ENCODE measurements around the gene BACH2. TPM values are rescaled to one million over a fixed set of nuclear protein-coding genes. Genes with fewer than 3 reads are reported as not detected.

The BACH2 gene
- polyA plus RNA-seq, 1 of the 3 experiments (the other 2 are of a cell fraction): 0.46 TPM

- CTCF ChIA-PET: interaction anchor here (1.2 kb wide), 1 partner anchor 259 kb away, joined by 3 read pairs; no protein-coding TSS in a partner anchor
- TF ChIP-seq TAF1 (IDR thresholded peaks at IDR 0.05; ENCODE audit: borderline replicate concordance, low read depth, low read length) (no peak), NFIC (IDR thresholded peaks at IDR 0.05; ENCODE audit: borderline replicate concordance) (no peak), JUND (IDR thresholded peaks at IDR 0.05) (no peak), YY1 (IDR thresholded peaks at IDR 0.05; ENCODE audit: low read depth) (no peak), NRF1 (IDR thresholded peaks at IDR 0.05; ENCODE audit: low read depth, low read length) (no peak), POLR2AphosphoS5 (IDR thresholded peaks at IDR 0.05; ENCODE audit: low read depth, low read length) (no peak), RFX5 (IDR thresholded peaks at IDR 0.05; ENCODE audit: low read length) (no peak), RCOR1 (IDR thresholded peaks at IDR 0.05; ENCODE audit: low read length) (no peak), FOXJ3 (CRISPR knock-in tag; IDR thresholded peaks at IDR 0.05) (no peak), RXRA (IDR thresholded peaks at IDR 0.05; ENCODE audit: borderline replicate concordance, low read depth) (no peak), FOSL2 (IDR thresholded peaks at IDR 0.05; ENCODE audit: borderline replicate concordance, low read depth) (no peak), GATA2 (CRISPR knock-in tag; IDR thresholded peaks at IDR 0.05) (no peak), GABPA (IDR thresholded peaks at IDR 0.05; ENCODE audit: low read depth) (no peak)
- TF ChIP-seq, protein P1, sequence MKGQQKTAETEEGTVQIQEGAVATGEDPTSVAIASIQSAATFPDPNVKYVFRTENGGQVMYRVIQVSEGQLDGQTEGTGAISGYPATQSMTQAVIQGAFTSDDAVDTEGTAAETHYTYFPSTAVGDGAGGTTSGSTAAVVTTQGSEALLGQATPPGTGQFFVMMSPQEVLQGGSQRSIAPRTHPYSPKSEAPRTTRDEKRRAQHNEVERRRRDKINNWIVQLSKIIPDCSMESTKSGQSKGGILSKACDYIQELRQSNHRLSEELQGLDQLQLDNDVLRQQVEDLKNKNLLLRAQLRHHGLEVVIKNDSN (IDR thresholded peaks at IDR 0.05; ENCODE audit: borderline replicate concordance, low read depth): no peak
- no peak overlapping the region for H3K9ac ChIP-seq
- H3K4me2 ChIP-seq: no peak overlapping the region
- no peaks in the 10 kb centered on the region for H3K79me2 ChIP-seq (ENCODE audit: insufficient read depth)
- 89% methylated on average over 4 of the region's 4 CpGs for WGBS (ENCODE audit: low lambda C conversion rate)
- no peak overlapping the region for H3K4me3 ChIP-seq (ENCODE audit: low read depth in 2 of 2, low read length in 1 of 2)
- peaks cover 3% of the 10 kb centered on the region for H3F3A ChIP-seq (replicated peaks; ENCODE audit: insufficient read depth)
- H3K27ac ChIP-seq (ENCODE audit: low read depth in 2 of 2, low read length in 1 of 2): no peak overlapping the region
- H2AFZ ChIP-seq (ENCODE audit: low read depth): no peak overlapping the region
- POLR2A ChIA-PET: no interaction called here
- peaks cover 4 to 16% of the 10 kb centered on the region in 2 experiments; a peak in 2 of 4 replicates for H3K4me1 ChIP-seq (ENCODE audit: control insufficient read depth in 1 of 2, insufficient read depth in 2 of 2, low read depth in 1 of 2, low read length in 1 of 2)
- no peaks in the 10 kb centered on the region for H3K27me3 ChIP-seq (ENCODE audit: insufficient read depth)
- no peaks in the 10 kb centered on the region for H3K9me3 ChIP-seq
- H4K20me1 ChIP-seq (ENCODE audit: insufficient read depth): no peaks in the 10 kb centered on the region
- H3K36me3 ChIP-seq (replicated peaks in 1 of 2; ENCODE audit: control insufficient read depth in 1 of 2, insufficient read depth in 2 of 2, low read length in 1 of 2): no peaks in the 10 kb centered on the region
- H3K9me2 ChIP-seq: no peaks in the 10 kb centered on the region
- DNase-seq: no peak
These were observed 96.7 kb downstream of the BACH2 start for GRCh38 chr6:90199900-90200299.

DNA sequence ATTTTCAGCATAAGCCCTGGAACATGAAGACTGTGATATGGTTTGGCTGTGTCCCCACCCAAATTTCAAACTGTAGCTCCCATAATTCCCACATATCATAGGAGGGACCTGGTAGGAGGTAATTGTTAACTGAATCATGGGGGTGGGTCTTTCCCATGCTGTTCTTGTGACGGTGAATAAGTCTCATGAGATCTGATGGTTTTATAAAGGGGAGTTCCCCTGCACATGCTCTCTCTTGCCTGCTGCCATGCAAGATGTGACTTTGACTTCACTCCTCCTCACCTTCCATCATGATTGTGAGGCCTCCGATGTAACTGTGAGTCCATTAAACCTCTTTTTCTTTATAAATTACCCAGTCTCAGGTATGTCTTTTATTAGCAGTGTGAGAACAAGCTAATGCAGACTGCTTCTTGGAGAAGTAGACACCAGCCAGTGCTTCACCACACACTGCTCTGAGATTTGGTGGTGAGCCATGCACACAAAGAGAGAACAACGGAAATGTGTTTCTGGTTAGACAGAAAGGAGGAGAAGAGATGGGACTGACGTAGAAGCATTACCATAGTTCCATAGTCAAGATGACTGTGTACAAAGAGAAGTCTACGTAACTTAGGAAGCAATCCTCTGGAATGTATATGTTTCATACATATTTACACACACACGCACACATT lies 97.8 kb downstream of the BACH2 start:
- H3K9me2 ChIP-seq: no peaks in the 10 kb centered on the region
- H3K9me3 ChIP-seq: no peaks in the 10 kb centered on the region
- 97% methylated on average over 5 of the region's 6 CpGs for WGBS (ENCODE audit: low lambda C conversion rate)
- DNase-seq: no peak
- no peaks in the 10 kb centered on the region for H3K27me3 ChIP-seq (ENCODE audit: insufficient read depth)
- no peaks in the 10 kb centered on the region for H3K79me2 ChIP-seq (ENCODE audit: insufficient read depth)
- no peak overlapping the region for H3K4me2 ChIP-seq
- H3K4me3 ChIP-seq (ENCODE audit: low read depth in 2 of 2, low read length in 1 of 2): no peak overlapping the region
- H3K36me3 ChIP-seq (replicated peaks in 1 of 2; ENCODE audit: control insufficient read depth in 1 of 2, insufficient read depth in 2 of 2, low read length in 1 of 2): no peaks in the 10 kb centered on the region
- H3K27ac ChIP-seq (ENCODE audit: low read depth in 2 of 2, low read length in 1 of 2): no peak overlapping the region
- H4K20me1 ChIP-seq (ENCODE audit: insufficient read depth): no peaks in the 10 kb centered on the region
- peaks cover 11% of the 10 kb centered on the region for H3F3A ChIP-seq (replicated peaks; ENCODE audit: insufficient read depth)
- ChIA-PET CTCF (no interaction called here), POLR2A (no interaction called here)
- no peak overlapping the region for H2AFZ ChIP-seq (ENCODE audit: low read depth)
- H3K4me1 ChIP-seq (ENCODE audit: control insufficient read depth in 1 of 2, insufficient read depth in 2 of 2, low read depth in 1 of 2, low read length in 1 of 2): peaks cover 9 to 23% of the 10 kb centered on the region in 2 experiments; a peak in 2 of 4 replicates
- no peak for TF ChIP-seq GATA2 (CRISPR knock-in tag; IDR thresholded peaks at IDR 0.05)
- no peak for TF ChIP-seq IRF3 (IDR thresholded peaks at IDR 0.05; ENCODE audit: low read depth, low read length)
- no peak for TF ChIP-seq EP300 (IDR thresholded peaks at IDR 0.05; ENCODE audit: borderline replicate concordance in 1 of 2, low read depth in 1 of 2, low read length in 1 of 2)
- TF ChIP-seq PBX3 (IDR thresholded peaks at IDR 0.05): no peak
- TF ChIP-seq, protein P1 (IDR thresholded peaks at IDR 0.05; ENCODE audit: borderline replicate concordance, low read depth): no peak
- no peak for TF ChIP-seq POLR2AphosphoS5 (IDR thresholded peaks at IDR 0.05; ENCODE audit: low read depth, low read length)
- no peak for TF ChIP-seq NFIC (IDR thresholded peaks at IDR 0.05; ENCODE audit: borderline replicate concordance)
- TF ChIP-seq, protein P2, sequence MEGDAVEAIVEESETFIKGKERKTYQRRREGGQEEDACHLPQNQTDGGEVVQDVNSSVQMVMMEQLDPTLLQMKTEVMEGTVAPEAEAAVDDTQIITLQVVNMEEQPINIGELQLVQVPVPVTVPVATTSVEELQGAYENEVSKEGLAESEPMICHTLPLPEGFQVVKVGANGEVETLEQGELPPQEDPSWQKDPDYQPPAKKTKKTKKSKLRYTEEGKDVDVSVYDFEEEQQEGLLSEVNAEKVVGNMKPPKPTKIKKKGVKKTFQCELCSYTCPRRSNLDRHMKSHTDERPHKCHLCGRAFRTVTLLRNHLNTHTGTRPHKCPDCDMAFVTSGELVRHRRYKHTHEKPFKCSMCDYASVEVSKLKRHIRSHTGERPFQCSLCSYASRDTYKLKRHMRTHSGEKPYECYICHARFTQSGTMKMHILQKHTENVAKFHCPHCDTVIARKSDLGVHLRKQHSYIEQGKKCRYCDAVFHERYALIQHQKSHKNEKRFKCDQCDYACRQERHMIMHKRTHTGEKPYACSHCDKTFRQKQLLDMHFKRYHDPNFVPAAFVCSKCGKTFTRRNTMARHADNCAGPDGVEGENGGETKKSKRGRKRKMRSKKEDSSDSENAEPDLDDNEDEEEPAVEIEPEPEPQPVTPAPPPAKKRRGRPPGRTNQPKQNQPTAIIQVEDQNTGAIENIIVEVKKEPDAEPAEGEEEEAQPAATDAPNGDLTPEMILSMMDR (IDR thresholded peaks at IDR 0.05): no peak
- TF ChIP-seq SIN3A (IDR thresholded peaks at IDR 0.05; ENCODE audit: borderline replicate concordance, low read depth, low read length): no peak
- TF ChIP-seq EZH2phosphoT487 (IDR thresholded peaks at IDR 0.05; ENCODE audit: borderline replicate concordance, low read depth): no peak
- TF ChIP-seq ELF1 (IDR thresholded peaks at IDR 0.05): no peak
- TF ChIP-seq RCOR1 (IDR thresholded peaks at IDR 0.05; ENCODE audit: low read length): no peak
- no peak overlapping the region for H3K9ac ChIP-seq

Data from SK-N-SH (cell line).